Gastroesophageal sphincter (tissue), 3 donors: Measurements from ENCODE around the gene EIF4A3.

ENCODE experiments used
- CTCF ChIP-seq, 4 experiments: fragments of 200-600 bp in 2 of 4; fragments of 450-650 bp in 2 of 4; sonication (generic) in 1 of 4; IDR thresholded peaks; one replicate each; pipeline ENCODE4 v1.5.1; 2017 to 2019; ENCODE audit warnings: antibody characterized with exemption in 4 of 4, mild to moderate bottlenecking in 2 of 4, moderate library complexity in 2 of 4
- POLR2A ChIP-seq, 2 donors: fragments of 450-650 bp; IDR thresholded peaks; one replicate each; pipeline ENCODE4 v1.6.1; 2017; ENCODE audit warnings: antibody characterized with exemption in 2 of 2, mild to moderate bottlenecking in 2 of 2, moderate library complexity in 1 of 2

- no peak for TF ChIP-seq POLR2A (IDR thresholded peaks at IDR 0.05)
- no peak for TF ChIP-seq CTCF (IDR thresholded peaks at IDR 0.05)
Observed at GRCh38 chr17:80191865-80192661, 45.1 kb upstream of the EIF4A3 start.
